OCI-LY3 (cell line): ENCODE measurements around the gene SHLD2.
"Not testable (repeated sequence)": the region's sequence is repeated elsewhere in the genome, so short reads cannot be mapped to it uniquely, and the experiment has no call there.

ENCODE experiments used
- H2AFZ ChIP-seq: fragments of 200-600, 300-600 bp; shearing (Covaris generic); 2 replicates; pipeline ENCODE4 v1.6.0; 2014; ENCODE audit warnings: antibody characterized with exemption, low read depth, low read length
- H3K27ac ChIP-seq: fragments of 200-600, 300-600 bp; sonication (generic); 2 replicates; pipeline ENCODE4 v1.5.1; 2014; ENCODE audit warnings: mild to moderate bottlenecking, low read length, moderate library complexity, mixed read lengths
- H3K27me3 ChIP-seq: fragments of 200-600, 300-600 bp; sonication (generic); 2 replicates; pipeline ENCODE4 v1.6.1; 2014; ENCODE audit warnings: low read depth, low read length, mixed read lengths
- H3K36me3 ChIP-seq: fragments of 200-600, 300-600 bp; sonication (generic); replicated peaks from 2 replicates; pipeline ENCODE3; 2014; ENCODE audit warnings: low read depth, low read length, mixed read lengths
- H3K4me1 ChIP-seq: fragments of 300-600, 200-600 bp; sonication (generic); 2 replicates; pipeline ENCODE4 v1.6.1; 2014; ENCODE audit warnings: low read length, mixed read lengths
- H3K4me2 ChIP-seq: fragments of 200-600, 300-600 bp; sonication (generic); 2 replicates; pipeline ENCODE4 v1.6.1; 2014; ENCODE audit warnings: low read length, mixed read lengths
- H3K4me3 ChIP-seq: fragments of 300-600, 200-600 bp; sonication (generic); 2 replicates; pipeline ENCODE4 v1.5.1; 2014; ENCODE audit warnings: antibody characterized with exemption, mild to moderate bottlenecking, low read length, moderate library complexity
- H3K79me2 ChIP-seq: fragments of 300-600, 200-600 bp; shearing (Covaris generic); 2 replicates; pipeline ENCODE4 v1.6.1; 2014; ENCODE audit warnings: mild to moderate bottlenecking, low read length, mixed read lengths
- H3K9ac ChIP-seq: fragments of 300-600, 200-600 bp; shearing (Covaris generic); 2 replicates; pipeline ENCODE4 v1.6.0; 2014; ENCODE audit warnings: mild to moderate bottlenecking, low read length, moderate library complexity
- H3K9me3 ChIP-seq: fragments of 200-600, 300-600 bp; shearing (Covaris generic); 2 replicates; pipeline ENCODE4 v1.6.1; 2014; ENCODE audit warnings: low read length, mixed read lengths; ENCODE audit not compliant: insufficient read depth
- H4K20me1 ChIP-seq: fragments of 200-600, 300-600 bp; sonication (generic); 2 replicates; pipeline ENCODE4 v1.6.1; 2016; ENCODE audit warnings: low read length, mixed read lengths; ENCODE audit not compliant: insufficient read depth

SHLD2 gene

DNA sequence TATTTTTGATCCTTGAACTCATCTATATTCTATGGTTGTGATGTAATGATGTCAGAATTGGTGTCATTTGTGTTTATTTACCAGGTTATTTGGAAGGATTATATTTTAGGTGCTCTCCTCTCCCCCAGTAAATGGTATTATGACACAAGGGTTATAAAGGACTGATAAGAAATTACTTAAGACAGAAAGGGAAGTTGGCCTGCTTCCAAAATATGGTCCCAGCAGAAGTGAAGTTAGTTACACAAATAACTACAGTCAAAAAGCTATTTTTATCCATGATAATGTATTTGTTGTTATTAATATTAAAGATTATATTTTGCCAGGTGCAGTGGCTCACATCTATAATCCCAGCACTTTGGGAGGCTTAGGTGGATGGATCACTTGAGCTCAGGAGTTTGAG, 37.2 kb downstream of the SHLD2 start:
- H4K20me1 ChIP-seq, H3K9me3 ChIP-seq, H2AFZ ChIP-seq, H3K4me1 ChIP-seq, H3K27me3 ChIP-seq, H3K9ac ChIP-seq, H3K4me2 ChIP-seq, H3K27ac ChIP-seq, H3K4me3 ChIP-seq, H3K79me2 ChIP-seq, H3K36me3 ChIP-seq: not testable (repeated sequence)

- H3K4me1 ChIP-seq: not testable (repeated sequence)
Measured at GRCh38 chr10:87133936-87134335, 38.9 kb downstream of the SHLD2 start.

GRCh38 chr10:87134440-87134839, 39.4 kb downstream of the SHLD2 start:
- H3K27ac ChIP-seq, H3K4me3 ChIP-seq, H3K4me2 ChIP-seq, H2AFZ ChIP-seq, H3K27me3 ChIP-seq, H4K20me1 ChIP-seq, H3K9me3 ChIP-seq, H3K36me3 ChIP-seq, H3K9ac ChIP-seq, H3K79me2 ChIP-seq, H3K4me1 ChIP-seq: not testable (repeated sequence)

More at GRCh38 chr10:87133936-87134335, 38.9 kb downstream of the SHLD2 start:
- H4K20me1 ChIP-seq, H3K4me2 ChIP-seq, H3K79me2 ChIP-seq, H2AFZ ChIP-seq, H3K27me3 ChIP-seq, H3K9me3 ChIP-seq, H3K27ac ChIP-seq, H3K9ac ChIP-seq, H3K36me3 ChIP-seq, H3K4me3 ChIP-seq: not testable (repeated sequence)

GRCh38 chr10:87137478-87137877, 42.5 kb downstream of the SHLD2 start:
- H2AFZ ChIP-seq, H3K36me3 ChIP-seq, H3K27me3 ChIP-seq, H4K20me1 ChIP-seq, H3K9ac ChIP-seq, H3K4me3 ChIP-seq, H3K9me3 ChIP-seq, H3K27ac ChIP-seq, H3K4me2 ChIP-seq, H3K4me1 ChIP-seq, H3K79me2 ChIP-seq: not testable (repeated sequence)

DNA sequence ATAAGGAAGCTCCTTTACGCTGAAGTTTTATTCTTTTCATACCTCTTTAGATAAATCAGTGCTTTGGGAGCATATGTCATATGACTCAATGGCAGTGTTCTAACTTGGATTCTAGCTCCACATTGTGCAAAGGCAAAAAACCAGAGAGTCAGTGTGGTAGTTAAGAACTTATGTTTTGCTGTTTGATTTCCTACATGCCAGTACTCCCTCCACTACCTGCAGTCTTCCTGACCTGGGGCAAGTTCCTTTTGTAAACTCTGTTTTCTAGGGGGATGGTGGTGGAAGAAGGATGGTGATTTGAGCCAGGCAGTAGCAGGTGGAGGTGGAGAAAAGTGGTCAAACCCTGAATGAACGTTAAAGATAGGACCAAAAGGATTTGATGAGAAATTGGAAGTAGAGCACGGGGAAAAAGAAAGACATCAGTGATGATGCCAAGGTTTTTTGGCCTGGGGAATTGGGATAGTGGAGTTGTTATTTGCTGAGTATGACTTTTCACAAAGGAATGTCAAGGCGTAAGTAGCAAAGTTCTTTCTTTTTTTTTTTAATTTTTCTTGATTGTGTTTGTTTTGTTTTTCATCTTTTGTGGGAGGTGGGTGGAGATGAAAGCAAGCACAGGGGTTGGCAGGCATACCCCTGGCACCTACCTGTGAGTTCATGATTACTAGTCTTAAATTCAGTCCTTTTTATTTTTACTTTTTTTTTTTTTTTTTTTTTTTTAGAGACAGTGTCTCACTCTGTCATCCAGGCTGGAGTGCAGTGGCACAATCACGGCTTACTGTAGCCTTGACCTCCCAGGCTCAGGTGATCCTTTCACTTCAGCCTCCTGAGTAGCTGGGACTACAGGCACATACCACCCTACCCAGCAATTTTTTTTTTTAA, 47.5 kb downstream of the SHLD2 start:
- H3K4me2 ChIP-seq: not testable (repeated sequence)

DNA sequence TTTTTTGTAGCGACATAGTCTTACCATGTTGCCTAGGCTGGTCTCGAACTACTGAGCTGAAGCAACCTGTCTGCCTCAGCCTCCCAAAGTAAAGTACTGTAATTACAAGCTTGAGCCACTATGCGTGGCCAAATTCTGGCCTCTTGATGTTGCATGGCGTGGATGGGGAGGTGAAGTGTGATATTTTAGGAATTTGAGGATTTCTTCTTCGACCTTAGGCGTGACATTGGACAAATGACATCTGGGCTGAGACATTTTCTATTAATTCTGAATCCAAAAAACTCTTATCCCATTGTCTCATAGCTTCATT, 48.1 kb downstream of the SHLD2 start:
- H3K4me3 ChIP-seq, H3K9ac ChIP-seq, H2AFZ ChIP-seq, H3K9me3 ChIP-seq, H3K27me3 ChIP-seq, H4K20me1 ChIP-seq, H3K4me1 ChIP-seq, H3K27ac ChIP-seq, H3K79me2 ChIP-seq, H3K4me2 ChIP-seq, H3K36me3 ChIP-seq: not testable (repeated sequence)

More for the DNA sequence above, 47.5 kb downstream of the SHLD2 start:
- not testable (repeated sequence) for H3K36me3 ChIP-seq, H3K27ac ChIP-seq, H3K4me1 ChIP-seq, H3K27me3 ChIP-seq, H3K4me3 ChIP-seq, H3K9ac ChIP-seq, H4K20me1 ChIP-seq, H3K79me2 ChIP-seq, H3K9me3 ChIP-seq, H2AFZ ChIP-seq

DNA sequence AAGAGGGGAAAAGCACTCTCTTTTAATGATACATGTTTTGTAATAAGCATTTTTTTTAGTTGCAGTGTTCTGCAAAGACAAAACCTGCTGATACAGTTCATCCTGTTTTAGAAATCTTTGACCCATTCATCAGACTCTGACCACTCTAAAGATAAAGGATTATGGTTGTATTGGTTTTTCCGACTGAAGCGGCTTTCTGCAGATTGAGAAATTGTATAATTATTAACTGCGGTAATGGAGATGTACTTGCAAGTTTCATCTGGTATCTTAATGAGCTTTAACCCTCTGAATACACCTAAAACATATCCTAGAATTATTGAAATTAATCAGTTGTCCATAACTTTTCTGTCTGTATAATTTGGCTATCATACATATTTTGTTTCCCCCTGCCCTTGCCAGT, 50.6 kb downstream of the SHLD2 start:
- H3K79me2 ChIP-seq, H3K4me1 ChIP-seq, H3K27ac ChIP-seq, H3K9ac ChIP-seq, H2AFZ ChIP-seq, H3K4me3 ChIP-seq, H3K27me3 ChIP-seq, H3K9me3 ChIP-seq, H3K36me3 ChIP-seq, H4K20me1 ChIP-seq, H3K4me2 ChIP-seq: not testable (repeated sequence)

- not testable (repeated sequence) for H3K27me3 ChIP-seq, H3K9me3 ChIP-seq, H3K4me2 ChIP-seq, H3K79me2 ChIP-seq, H3K9ac ChIP-seq, H3K36me3 ChIP-seq, H4K20me1 ChIP-seq, H3K4me3 ChIP-seq, H2AFZ ChIP-seq, H3K4me1 ChIP-seq, H3K27ac ChIP-seq
Measured at GRCh38 chr10:87149020-87149609, 54.1 kb downstream of the SHLD2 start.

DNA sequence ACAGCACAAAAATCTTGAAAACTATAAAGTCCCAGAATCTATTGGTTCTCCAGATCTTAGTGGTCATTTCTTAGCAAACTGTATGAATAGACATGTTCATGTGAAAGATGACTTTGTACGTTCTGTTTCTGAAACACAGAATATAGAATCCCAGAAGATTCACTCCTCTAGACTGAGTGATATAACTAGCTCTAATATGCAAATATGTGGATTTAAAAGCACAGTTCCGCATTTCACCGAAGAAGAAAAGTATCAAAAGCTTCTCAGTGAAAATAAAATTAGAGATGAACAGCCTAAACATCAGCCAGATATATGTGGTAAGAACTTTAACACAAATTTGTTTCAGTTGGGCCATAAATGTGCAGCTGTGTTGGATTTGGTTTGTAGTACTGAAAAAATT, 56.5 kb downstream of the SHLD2 start:
- H3K79me2 ChIP-seq, H4K20me1 ChIP-seq, H3K9me3 ChIP-seq, H3K27me3 ChIP-seq, H3K27ac ChIP-seq, H3K4me3 ChIP-seq, H2AFZ ChIP-seq, H3K9ac ChIP-seq, H3K36me3 ChIP-seq, H3K4me1 ChIP-seq: not testable (repeated sequence)
- H3K4me2 ChIP-seq: peak overlapping the region; percentile 41

DNA sequence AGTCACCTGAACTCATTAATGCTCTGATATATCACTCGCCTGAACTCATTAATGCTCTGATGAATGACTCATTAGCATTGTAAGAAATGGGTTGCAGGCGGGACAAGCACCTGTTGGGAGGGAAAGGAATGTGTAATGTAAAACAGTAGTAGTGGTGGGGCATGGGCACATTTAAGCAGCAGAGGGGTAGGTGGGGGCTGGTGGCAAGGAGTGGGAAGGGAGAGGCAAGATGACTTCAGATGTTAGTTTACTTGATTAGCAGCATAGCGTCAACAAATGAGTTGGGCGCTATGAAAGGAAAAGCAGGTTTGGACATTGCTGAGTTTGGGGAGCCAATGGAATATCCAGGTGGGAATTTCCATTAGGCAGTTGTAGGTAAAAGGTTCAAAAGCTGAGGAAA, 61.8 kb downstream of the SHLD2 start:
- not testable (repeated sequence) for H3K9ac ChIP-seq, H3K27me3 ChIP-seq, H2AFZ ChIP-seq, H3K36me3 ChIP-seq, H3K4me1 ChIP-seq, H3K79me2 ChIP-seq, H3K4me3 ChIP-seq, H3K9me3 ChIP-seq, H3K4me2 ChIP-seq, H3K27ac ChIP-seq, H4K20me1 ChIP-seq
